Breast epithelium (tissue), 3 donors: ENCODE data around the gene SNX1.

Source experiments
- CTCF ChIP-seq, 3 donors: fragments of 450-650 bp; IDR thresholded peaks; one replicate each; pipeline ENCODE4 v1.5.1; 2016 to 2017; ENCODE audit warnings: antibody characterized with exemption in 3 of 3, mild to moderate bottlenecking in 3 of 3, moderate library complexity in 3 of 3
- POLR2A ChIP-seq: fragments of 450-650 bp; IDR thresholded peaks from one replicate; pipeline ENCODE4 v1.6.1; 2016; ENCODE audit warnings: antibody characterized with exemption, mild to moderate bottlenecking, moderate library complexity

- no peak for TF ChIP-seq CTCF (IDR thresholded peaks at IDR 0.05)
- TF ChIP-seq POLR2A, result no peak
These were observed 35.1 kb upstream of the SNX1 start for GRCh38 chr15:64060716-64061115.
